Naive B cell (primary cell): ENCODE data around the gene TOR2A. TPM values are rescaled to one million over a fixed set of nuclear protein-coding genes. Genes with fewer than 3 reads are reported as not detected.

Experiments
- ATAC-seq, 2 donors: fragments of 150-1000 bp; cut with Tn5 transposase; 2 replicates each; pipeline ENCODE4 v1.10.0; 2021; ENCODE audit warnings: low read depth in 2 of 2, mild to moderate bottlenecking in 2 of 2, moderate library complexity in 2 of 2
- DNase-seq: peaks from one replicate; pipeline ENCODE4 v3.0.0; 2022
- H3K27ac Mint-ChIP-seq, 6 donors: one replicate each; pipeline ENCODE4 v1.8.0; 2020 to 2022; ENCODE audit warnings: mild to moderate bottlenecking in 6 of 6, mixed read lengths in 6 of 6, moderate library complexity in 5 of 6, inconsistent platforms in 2 of 6
- H3K27me3 Mint-ChIP-seq, 3 donors: one replicate each; pipeline ENCODE4 v1.8.0; 2021 to 2022; ENCODE audit warnings: mixed read lengths in 3 of 3, mild to moderate bottlenecking in 1 of 3
- H3K36me3 Mint-ChIP-seq, 2 donors: one replicate each; pipeline ENCODE4 v1.8.0; 2020 to 2022; ENCODE audit warnings: mixed read lengths in 2 of 2, inconsistent platforms in 1 of 2, mild to moderate bottlenecking in 1 of 2
- H3K4me1 Mint-ChIP-seq, 3 donors: one replicate each; pipeline ENCODE4 v1.8.0; 2020 to 2022; ENCODE audit warnings: mixed read lengths in 3 of 3, inconsistent platforms in 1 of 3, mild to moderate bottlenecking in 1 of 3, moderate library complexity in 1 of 3
- H3K4me3 Mint-ChIP-seq, 8 donors: one replicate each; pipeline ENCODE4 v1.8.0; 2020 to 2022; ENCODE audit warnings: mild to moderate bottlenecking in 8 of 8, mixed read lengths in 8 of 8, moderate library complexity in 8 of 8, inconsistent platforms in 2 of 8
- H3K9me3 Mint-ChIP-seq, 7 donors: one replicate each; pipeline ENCODE4 v1.8.0; 2020 to 2022; ENCODE audit warnings: mixed read lengths in 7 of 7, mild to moderate bottlenecking in 5 of 7, inconsistent platforms in 2 of 7, moderate library complexity in 1 of 7
- polyA plus RNA-seq, 6 donors: library from polyadenylated mRNA; unstranded; fragments of 300-500 nt; fragmentation: Illumina TruSeq; gene quantifications; one replicate each; pipeline ENCODE4 v1.2.3, GENCODE V29; 2021; ENCODE audit warnings: low read depth in 6 of 6

Gene TOR2A
- polyA plus RNA-seq, 6 donors from 2014 or later: 24.9 to 40.0 (median 27.3) TPM

DNA sequence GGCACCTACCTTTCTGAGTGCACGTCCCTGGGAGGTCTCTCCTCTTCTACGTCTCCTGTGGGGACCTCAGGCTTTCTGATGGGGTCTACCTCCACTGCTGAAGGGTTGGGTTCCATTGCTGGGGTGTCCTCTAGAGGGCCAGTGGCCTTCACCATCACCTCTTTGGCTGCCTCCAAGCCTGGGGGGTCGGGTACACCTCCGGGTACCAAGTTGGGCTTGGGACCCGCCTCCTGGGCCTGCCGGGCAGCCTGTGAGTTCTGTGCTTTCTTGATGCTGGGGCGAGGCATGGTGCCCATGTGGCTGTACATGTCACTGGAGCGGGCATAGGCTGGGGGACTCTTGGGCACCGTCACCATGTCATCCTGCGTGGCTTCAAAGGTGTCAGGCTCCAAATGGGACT, 38.9 kb upstream of the TOR2A start:
- peak overlapping the region in 3 of 6 donors; percentile 66 to 72 (median 71) for H3K27ac Mint-ChIP-seq
- H3K27me3 Mint-ChIP-seq: no peaks in the 10 kb centered on the region
- H3K4me3 Mint-ChIP-seq: peak overlapping the region in 3 of 8 donors; percentile 39 to 76 (median 39)
- peaks cover 42 to 71% (median 69%) of the 10 kb centered on the region in 3 donors for H3K4me1 Mint-ChIP-seq
- ATAC-seq: no peak
- no peak for DNase-seq
- peaks cover 0 to 9% of the 10 kb centered on the region in 2 donors for H3K36me3 Mint-ChIP-seq
- H3K9me3 Mint-ChIP-seq: peaks cover 0 to 3% (median 0%) of the 10 kb centered on the region in 7 donors

DNA sequence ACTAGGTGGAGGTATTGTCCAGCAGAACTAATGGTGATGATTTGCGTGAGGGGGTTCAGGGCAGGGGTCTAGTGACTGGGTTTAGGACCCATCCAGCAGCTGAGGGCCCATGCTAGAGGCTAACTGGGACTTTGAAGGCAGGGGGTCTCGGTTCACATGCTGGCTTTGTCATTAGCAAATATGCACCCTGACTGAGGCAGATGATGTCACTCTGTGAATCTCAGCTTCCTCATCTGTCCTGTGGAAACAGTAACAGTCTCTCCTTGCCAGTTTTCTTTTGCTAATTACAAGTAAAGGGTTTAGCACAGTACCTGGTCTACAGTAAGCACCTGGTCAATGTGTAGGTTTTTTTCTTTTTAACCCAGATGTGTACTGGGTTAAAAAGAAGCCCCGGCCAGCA, 38.2 kb upstream of the TOR2A start:
- Mint-ChIP-seq H3K4me3 (peak overlapping the region in 4 of 8 donors; percentile 0 to 76 (median 36)), H3K4me1 (peaks cover 46 to 71% (median 71%) of the 10 kb centered on the region in 3 donors), H3K27ac (peak overlapping the region in 2 of 6 donors; percentile 19 to 63), H3K36me3 (peaks cover 0 to 12% of the 10 kb centered on the region in 2 donors), H3K27me3 (no peaks in the 10 kb centered on the region), H3K9me3 (peaks cover 0 to 1% (median 0%) of the 10 kb centered on the region in 7 donors)
- ATAC-seq (no peak), DNase-seq (no peak)

DNA sequence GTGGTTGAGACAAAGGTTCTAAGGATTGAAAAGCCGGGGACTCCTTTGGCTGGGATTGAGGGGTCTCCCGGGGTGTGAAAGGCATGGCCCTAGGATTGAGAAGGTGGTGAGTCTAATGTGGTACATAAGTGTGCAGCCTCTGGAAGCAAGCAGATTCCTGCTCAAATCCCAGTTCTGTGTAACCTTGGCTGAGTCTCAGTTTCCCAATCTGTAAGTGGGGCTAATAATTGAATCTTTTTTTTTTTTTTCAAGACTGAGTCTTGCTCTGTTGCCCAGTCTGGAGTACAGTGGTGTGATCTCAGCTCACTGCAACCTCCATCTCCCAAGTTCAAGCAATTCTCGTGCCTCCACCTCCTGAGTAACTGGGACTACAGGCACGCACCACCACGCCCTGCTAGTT, 37.5 kb upstream of the TOR2A start:
- Mint-ChIP-seq H3K9me3 (no peaks in the 10 kb centered on the region), H3K4me3 (peak overlapping the region in 3 of 8 donors; percentile 12 to 92 (median 59)), H3K4me1 (peaks cover 46 to 71% (median 71%) of the 10 kb centered on the region in 3 donors), H3K27me3 (no peaks in the 10 kb centered on the region), H3K27ac (peak overlapping the region in 2 of 6 donors; percentile 5 to 79), H3K36me3 (peaks cover 0 to 10% of the 10 kb centered on the region in 2 donors)
- ATAC-seq (no peak), DNase-seq (no peak)

DNA sequence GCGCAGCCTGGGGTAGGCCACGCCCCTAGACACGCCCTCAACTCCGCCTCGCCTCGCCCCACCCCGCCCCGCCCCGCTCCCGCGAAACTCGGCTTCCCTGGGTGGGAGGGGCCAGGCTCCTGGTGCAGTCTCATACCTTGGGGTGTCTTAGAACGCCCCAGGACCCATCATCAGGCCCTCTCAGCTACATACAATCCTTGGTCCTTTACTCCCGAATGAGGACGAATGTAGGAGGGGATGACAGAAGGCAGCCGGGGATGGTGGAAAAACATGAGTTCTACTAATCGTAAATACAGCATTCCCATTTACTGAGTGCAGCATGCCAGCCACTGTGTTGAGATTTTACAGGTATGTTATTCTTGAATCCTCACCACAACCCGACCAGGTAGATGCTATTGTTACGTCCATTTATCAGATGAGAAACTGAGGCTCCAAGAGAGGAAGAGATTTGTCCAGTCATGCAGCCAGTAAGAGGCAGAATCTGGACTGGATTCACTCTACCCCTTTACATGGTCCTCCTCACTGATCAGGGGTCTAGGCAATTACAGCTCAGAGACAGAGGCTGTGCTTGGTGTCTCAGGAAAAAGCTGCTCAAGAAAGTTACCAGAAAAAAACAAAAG, 36.6 kb upstream of the TOR2A start:
- H3K4me3 Mint-ChIP-seq: peak overlapping the region; percentile 85 to 96 (median 92)
- no peaks in the 10 kb centered on the region for H3K27me3 Mint-ChIP-seq
- peak overlapping the region; percentile 96 to 99 (median 96) for H3K27ac Mint-ChIP-seq
- H3K9me3 Mint-ChIP-seq: no peaks in the 10 kb centered on the region
- H3K36me3 Mint-ChIP-seq: peaks cover 0 to 12% of the 10 kb centered on the region in 2 donors
- peaks cover 50 to 77% (median 71%) of the 10 kb centered on the region in 3 donors for H3K4me1 Mint-ChIP-seq
- DNase-seq (no peak), ATAC-seq (no peak)

DNA sequence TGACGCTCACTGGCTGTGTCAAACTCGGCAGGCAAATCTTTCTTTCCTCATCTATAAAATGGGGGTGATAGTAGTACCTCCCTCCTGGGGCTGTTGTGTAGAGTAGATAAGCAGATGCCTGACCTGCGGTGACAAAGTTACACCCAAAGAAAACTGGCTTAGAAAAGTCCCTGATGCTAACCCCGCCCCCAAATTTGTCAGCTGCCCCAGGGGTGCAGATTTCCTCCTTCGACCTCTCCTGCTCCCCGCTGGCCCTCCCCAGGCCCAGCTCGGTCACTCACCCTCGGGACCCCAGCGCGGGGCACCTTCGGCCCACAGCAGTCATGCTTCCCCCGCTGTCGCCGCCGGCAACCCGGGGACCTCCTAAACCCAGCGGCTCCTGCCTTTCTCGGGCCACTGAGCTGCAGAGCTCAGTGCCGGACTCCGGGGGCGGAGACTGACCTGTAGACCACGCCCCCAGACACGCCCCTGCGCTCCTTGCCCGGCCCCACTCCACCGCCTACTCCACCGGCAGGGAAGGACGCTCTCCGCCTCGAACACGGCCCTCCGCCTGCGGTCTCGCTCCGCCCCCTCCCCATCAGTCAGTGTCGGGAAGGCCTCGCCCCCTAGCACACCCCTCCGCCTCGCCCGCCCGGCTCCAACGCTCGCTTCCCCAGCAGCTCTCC, 35.9 kb upstream of the TOR2A start:
- Mint-ChIP-seq H3K4me1 (peaks cover 50 to 78% (median 71%) of the 10 kb centered on the region in 3 donors), H3K27me3 (no peaks in the 10 kb centered on the region), H3K36me3 (peaks cover 0 to 18% of the 10 kb centered on the region in 2 donors), H3K4me3 (peak overlapping the region; percentile 85 to 96 (median 92)), H3K9me3 (no peaks in the 10 kb centered on the region), H3K27ac (peak overlapping the region; percentile 96 to 99 (median 96))
- ATAC-seq (peak; percentile 77 to 78), DNase-seq (peak; percentile 87)

- Mint-ChIP-seq H3K36me3 (peaks cover under 1 to 23% of the 10 kb centered on the region in 2 donors), H3K27me3 (no peaks in the 10 kb centered on the region), H3K4me3 (peak overlapping the region; percentile 85 to 96 (median 92)), H3K9me3 (no peaks in the 10 kb centered on the region), H3K27ac (peak overlapping the region; percentile 96 to 99 (median 96)), H3K4me1 (peaks cover 54 to 79% (median 75%) of the 10 kb centered on the region in 3 donors)
- ATAC-seq (no peak), DNase-seq (no peak)
Observed at GRCh38 chr9:127770583-127770904, 35.5 kb upstream of the TOR2A start.

- no peak for ATAC-seq
- H3K27ac Mint-ChIP-seq: peak overlapping the region; percentile 96 to 99 (median 96)
- no peak for DNase-seq
- no peaks in the 10 kb centered on the region for H3K9me3 Mint-ChIP-seq
- H3K27me3 Mint-ChIP-seq: no peaks in the 10 kb centered on the region
- H3K4me3 Mint-ChIP-seq: peak overlapping the region in 7 of 8 donors; percentile 85 to 96 (median 91)
- H3K36me3 Mint-ChIP-seq: peaks cover 4 to 28% of the 10 kb centered on the region in 2 donors
- peaks cover 59 to 83% (median 80%) of the 10 kb centered on the region in 3 donors for H3K4me1 Mint-ChIP-seq
Observed at GRCh38 chr9:127769929-127770582, 35.0 kb upstream of the TOR2A start.

- peak overlapping the region in 7 of 8 donors; percentile 9 to 72 (median 54) for H3K4me3 Mint-ChIP-seq
- DNase-seq: no peak
- H3K36me3 Mint-ChIP-seq: peaks cover 4 to 31% of the 10 kb centered on the region in 2 donors
- no peak for ATAC-seq
- H3K27me3 Mint-ChIP-seq: no peaks in the 10 kb centered on the region
- peak overlapping the region in 5 of 6 donors; percentile 84 to 99 (median 93) for H3K27ac Mint-ChIP-seq
- H3K4me1 Mint-ChIP-seq: peaks cover 66 to 83% (median 83%) of the 10 kb centered on the region in 3 donors
- no peaks in the 10 kb centered on the region for H3K9me3 Mint-ChIP-seq
Observed at GRCh38 chr9:127769101-127769500, 34.0 kb upstream of the TOR2A start.

DNA sequence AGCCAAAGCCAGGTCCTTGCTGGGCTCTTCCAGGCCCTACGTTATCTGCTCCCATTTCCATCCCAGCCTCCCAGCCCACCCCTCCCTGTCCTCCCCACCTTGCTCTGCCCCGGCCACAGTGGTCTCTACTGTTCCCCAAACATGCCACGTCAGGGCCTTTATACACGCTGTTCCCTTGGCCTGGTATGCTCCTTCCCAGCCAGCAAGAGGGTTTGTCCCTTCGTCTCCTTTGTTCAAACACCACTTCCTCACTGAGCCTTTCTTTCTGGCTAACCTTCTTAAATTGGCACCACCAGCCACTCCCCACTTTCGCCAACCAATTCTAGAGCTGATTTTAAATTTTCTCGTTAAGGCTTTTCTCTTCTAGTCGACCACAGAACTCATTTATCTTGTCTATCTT, 33.6 kb upstream of the TOR2A start:
- no peak for DNase-seq
- ATAC-seq: no peak
- peak overlapping the region in 5 of 6 donors; percentile 84 to 99 (median 93) for H3K27ac Mint-ChIP-seq
- peaks cover 66 to 83% (median 83%) of the 10 kb centered on the region in 3 donors for H3K4me1 Mint-ChIP-seq
- no peaks in the 10 kb centered on the region for H3K27me3 Mint-ChIP-seq
- peaks cover 4 to 31% of the 10 kb centered on the region in 2 donors for H3K36me3 Mint-ChIP-seq
- H3K9me3 Mint-ChIP-seq: no peaks in the 10 kb centered on the region
- H3K4me3 Mint-ChIP-seq: peak overlapping the region in 7 of 8 donors; percentile 9 to 72 (median 54)

- peaks cover 72 to 86% (median 84%) of the 10 kb centered on the region in 3 donors for H3K4me1 Mint-ChIP-seq
- no peak for ATAC-seq
- H3K27ac Mint-ChIP-seq: peak overlapping the region in 4 of 6 donors; percentile 59 to 97 (median 94)
- peaks cover 4 to 35% of the 10 kb centered on the region in 2 donors for H3K36me3 Mint-ChIP-seq
- no peaks in the 10 kb centered on the region for H3K9me3 Mint-ChIP-seq
- peak overlapping the region in 1 of 8 donors; percentile 67 for H3K4me3 Mint-ChIP-seq
- no peaks in the 10 kb centered on the region for H3K27me3 Mint-ChIP-seq
- no peak for DNase-seq
Observed at GRCh38 chr9:127767909-127768331, 32.8 kb upstream of the TOR2A start.

GRCh38 chr9:127767410-127767809, 32.3 kb upstream of the TOR2A start:
- ATAC-seq (no peak), DNase-seq (no peak)
- Mint-ChIP-seq H3K27me3 (no peaks in the 10 kb centered on the region), H3K4me1 (peaks cover 77 to 92% (median 88%) of the 10 kb centered on the region in 3 donors), H3K4me3 (peak overlapping the region in 5 of 8 donors; percentile 33 to 67 (median 61)), H3K27ac (peak overlapping the region; percentile 59 to 97 (median 88)), H3K36me3 (peaks cover 4 to 41% of the 10 kb centered on the region in 2 donors), H3K9me3 (no peaks in the 10 kb centered on the region)

DNA sequence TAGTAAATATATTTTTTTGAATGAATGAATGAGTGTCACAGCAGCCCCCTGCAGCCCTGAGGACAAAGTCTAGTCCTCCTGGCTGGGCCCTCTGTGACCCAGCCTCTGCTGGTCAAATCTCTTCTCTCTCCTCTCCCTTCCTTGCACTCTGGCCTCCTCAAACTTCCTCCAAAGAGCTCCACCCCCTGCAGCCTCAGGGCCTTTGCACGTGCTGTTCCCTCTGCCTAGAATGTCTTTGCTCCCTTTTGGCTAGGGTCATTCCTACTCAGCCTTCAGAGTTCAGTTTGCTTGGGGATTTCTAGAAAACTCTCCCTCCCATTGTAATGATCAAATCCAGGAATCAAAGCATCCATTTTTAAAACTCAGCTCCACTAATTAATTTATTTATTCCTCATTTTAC, 30.3 kb upstream of the TOR2A start:
- no peak for DNase-seq
- Mint-ChIP-seq H3K27ac (peak overlapping the region in 3 of 6 donors; percentile 72 to 91 (median 90)), H3K4me1 (peaks cover 70 to 93% (median 79%) of the 10 kb centered on the region in 3 donors), H3K36me3 (peaks cover 4 to 42% of the 10 kb centered on the region in 2 donors), H3K9me3 (no peaks in the 10 kb centered on the region), H3K27me3 (no peaks in the 10 kb centered on the region), H3K4me3 (peak overlapping the region in 2 of 8 donors; percentile 16 to 41)
- ATAC-seq: no peak

DNA sequence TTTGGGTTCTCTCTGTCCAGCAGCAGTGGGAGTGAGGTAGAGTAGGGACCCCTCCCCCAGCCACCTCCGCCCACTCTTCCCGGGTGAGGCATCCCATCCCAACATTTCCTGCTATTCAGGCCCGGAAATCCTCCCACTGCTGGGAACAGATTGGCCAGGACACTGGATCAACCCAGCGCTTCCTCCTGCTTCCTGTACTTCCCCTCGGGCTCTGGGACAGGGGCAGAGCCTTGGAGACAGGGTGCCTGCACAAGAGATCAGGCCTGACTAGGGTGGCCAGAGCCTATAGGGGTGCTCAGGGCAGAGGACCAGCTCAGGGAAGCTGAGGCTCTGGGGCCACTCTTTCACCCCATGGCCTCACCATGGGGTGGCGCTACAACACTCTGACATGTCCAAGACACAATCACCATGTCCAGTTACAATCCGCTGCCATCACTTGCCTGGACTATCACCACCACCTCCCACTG, 28.9 kb upstream of the TOR2A start:
- Mint-ChIP-seq H3K9me3 (no peaks in the 10 kb centered on the region), H3K27ac (peak overlapping the region in 3 of 6 donors; percentile 85 to 96 (median 90)), H3K27me3 (no peaks in the 10 kb centered on the region), H3K36me3 (peaks cover 4 to 40% of the 10 kb centered on the region in 2 donors), H3K4me3 (peak overlapping the region in 2 of 8 donors; percentile 47 to 61), H3K4me1 (peaks cover 60 to 80% (median 66%) of the 10 kb centered on the region in 3 donors)
- ATAC-seq (no peak), DNase-seq (no peak)
